Parathyroid adenoma (tissue), 2 donors: Measurements from ENCODE around the gene FRAS1.
"Not testable (repeated sequence)": the region's sequence is repeated elsewhere in the genome, so short reads cannot be mapped to it uniquely, and the experiment has no call there.

ENCODE experiments used
- H2AFZ ChIP-seq: fragments of 300-600 bp; sonication (generic); one replicate; pipeline ENCODE4 v1.7.0; 2017; ENCODE audit warnings: antibody characterized with exemption, mild to moderate bottlenecking
- H3K27ac ChIP-seq: fragments of 300-600 bp; sonication (generic); one replicate; pipeline ENCODE4 v1.7.0; 2017
- H3K27me3 ChIP-seq: fragments of 300-600 bp; sonication (generic); one replicate; pipeline ENCODE4 v1.7.0; 2017; ENCODE audit warnings: low read length; ENCODE audit not compliant: control insufficient read depth, insufficient read depth
- H3K36me3 ChIP-seq: fragments of 300-600 bp; sonication (generic); one replicate; pipeline ENCODE4 v1.7.0; 2017; ENCODE audit warnings: low read length; ENCODE audit not compliant: control insufficient read depth, insufficient read depth
- H3K4me1 ChIP-seq: fragments of 300-600 bp; sonication (generic); one replicate; pipeline ENCODE4 v1.7.0; 2017; ENCODE audit warnings: control low read depth
- H3K4me2 ChIP-seq: fragments of 300-600 bp; sonication (generic); one replicate; pipeline ENCODE4 v1.7.0; 2017; ENCODE audit warnings: low read length
- H3K4me3 ChIP-seq: fragments of 300-600 bp; sonication (generic); one replicate; pipeline ENCODE4 v1.7.0; 2017; ENCODE audit warnings: low read depth, low read length
- H3K79me2 ChIP-seq: fragments of 300-600 bp; sonication (generic); one replicate; pipeline ENCODE4 v1.7.0; 2017; ENCODE audit warnings: control low read depth
- H3K9ac ChIP-seq: fragments of 300-600 bp; sonication (generic); one replicate; pipeline ENCODE4 v1.7.0; 2017; ENCODE audit warnings: mild to moderate bottlenecking
- H3K9me3 ChIP-seq: fragments of 300-600 bp; sonication (generic); one replicate; pipeline ENCODE4 v1.7.0; 2017; ENCODE audit warnings: low read length; ENCODE audit not compliant: control insufficient read depth
- TF ChIP-seq, protein P1 (sequence below): fragments of 300-600 bp; sonication (generic); IDR thresholded peaks from one replicate; pipeline ENCODE4 v1.7.0; 2017; ENCODE audit warnings: antibody characterized with exemption, mild to moderate bottlenecking
- donor health status: primary hyperparathyroidism.

The FRAS1 gene

DNA sequence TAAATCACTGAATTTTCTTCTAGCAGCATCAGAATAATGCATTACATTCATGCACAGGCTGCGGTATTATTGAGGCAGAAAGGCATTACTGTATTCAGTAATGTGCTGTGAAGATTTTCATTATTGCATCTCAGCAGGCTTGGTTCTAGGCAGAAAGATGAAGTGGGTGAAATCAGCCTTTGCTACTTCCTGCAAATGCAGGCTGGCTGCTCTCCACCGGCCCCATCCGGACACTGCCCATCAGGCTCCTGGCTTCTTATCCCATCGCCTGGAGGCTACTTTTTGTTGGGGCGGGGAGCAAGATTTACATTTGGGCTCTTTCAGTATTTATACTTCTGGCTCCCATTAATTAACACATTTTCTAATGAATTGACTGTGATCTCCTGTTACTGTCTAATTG is 117.8 kb downstream of the FRAS1 start:
- Histone ChIP-seq H3K79me2 (no peaks in the 10 kb centered on the region), H3K9ac (no peak overlapping the region), H2AFZ (no peak overlapping the region), H3K4me2 (no peak overlapping the region), H3K4me1 (no peaks in the 10 kb centered on the region), H3K4me3 (no peak overlapping the region), H3K9me3 (no peaks in the 10 kb centered on the region), H3K27ac (no peak overlapping the region), H3K36me3 (no peaks in the 10 kb centered on the region), H3K27me3 (no peaks in the 10 kb centered on the region)
- TF ChIP-seq, protein P1, sequence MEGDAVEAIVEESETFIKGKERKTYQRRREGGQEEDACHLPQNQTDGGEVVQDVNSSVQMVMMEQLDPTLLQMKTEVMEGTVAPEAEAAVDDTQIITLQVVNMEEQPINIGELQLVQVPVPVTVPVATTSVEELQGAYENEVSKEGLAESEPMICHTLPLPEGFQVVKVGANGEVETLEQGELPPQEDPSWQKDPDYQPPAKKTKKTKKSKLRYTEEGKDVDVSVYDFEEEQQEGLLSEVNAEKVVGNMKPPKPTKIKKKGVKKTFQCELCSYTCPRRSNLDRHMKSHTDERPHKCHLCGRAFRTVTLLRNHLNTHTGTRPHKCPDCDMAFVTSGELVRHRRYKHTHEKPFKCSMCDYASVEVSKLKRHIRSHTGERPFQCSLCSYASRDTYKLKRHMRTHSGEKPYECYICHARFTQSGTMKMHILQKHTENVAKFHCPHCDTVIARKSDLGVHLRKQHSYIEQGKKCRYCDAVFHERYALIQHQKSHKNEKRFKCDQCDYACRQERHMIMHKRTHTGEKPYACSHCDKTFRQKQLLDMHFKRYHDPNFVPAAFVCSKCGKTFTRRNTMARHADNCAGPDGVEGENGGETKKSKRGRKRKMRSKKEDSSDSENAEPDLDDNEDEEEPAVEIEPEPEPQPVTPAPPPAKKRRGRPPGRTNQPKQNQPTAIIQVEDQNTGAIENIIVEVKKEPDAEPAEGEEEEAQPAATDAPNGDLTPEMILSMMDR: no peak

DNA sequence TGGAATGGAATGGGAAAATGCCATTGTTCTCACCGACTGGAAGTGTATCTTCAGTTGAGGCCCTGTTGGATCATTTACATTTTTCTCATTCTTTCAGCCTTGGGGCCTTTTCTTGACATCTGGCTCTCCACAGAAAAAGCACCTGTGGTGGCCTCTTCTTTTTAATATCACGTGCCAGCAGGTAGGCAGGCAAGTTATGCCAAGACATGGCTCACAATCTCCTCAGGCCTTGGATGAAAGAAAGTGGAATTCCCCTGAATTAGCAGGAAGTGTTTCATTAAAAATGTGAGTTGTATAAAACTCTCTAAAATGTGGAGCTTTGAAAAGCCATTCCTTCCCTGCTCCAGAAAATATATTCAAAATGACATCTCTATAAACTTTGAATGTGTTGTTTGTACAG is 122.1 kb downstream of the FRAS1 start:
- no peak overlapping the region for H3K27ac ChIP-seq
- H2AFZ ChIP-seq: no peak overlapping the region
- no peaks in the 10 kb centered on the region for H3K79me2 ChIP-seq
- H3K4me1 ChIP-seq: no peaks in the 10 kb centered on the region
- H3K4me3 ChIP-seq: no peak overlapping the region
- no peak overlapping the region for H3K9ac ChIP-seq
- no peaks in the 10 kb centered on the region for H3K9me3 ChIP-seq
- H3K27me3 ChIP-seq: no peaks in the 10 kb centered on the region
- no peaks in the 10 kb centered on the region for H3K36me3 ChIP-seq
- TF ChIP-seq, protein P1: no peak
- no peak overlapping the region for H3K4me2 ChIP-seq

DNA sequence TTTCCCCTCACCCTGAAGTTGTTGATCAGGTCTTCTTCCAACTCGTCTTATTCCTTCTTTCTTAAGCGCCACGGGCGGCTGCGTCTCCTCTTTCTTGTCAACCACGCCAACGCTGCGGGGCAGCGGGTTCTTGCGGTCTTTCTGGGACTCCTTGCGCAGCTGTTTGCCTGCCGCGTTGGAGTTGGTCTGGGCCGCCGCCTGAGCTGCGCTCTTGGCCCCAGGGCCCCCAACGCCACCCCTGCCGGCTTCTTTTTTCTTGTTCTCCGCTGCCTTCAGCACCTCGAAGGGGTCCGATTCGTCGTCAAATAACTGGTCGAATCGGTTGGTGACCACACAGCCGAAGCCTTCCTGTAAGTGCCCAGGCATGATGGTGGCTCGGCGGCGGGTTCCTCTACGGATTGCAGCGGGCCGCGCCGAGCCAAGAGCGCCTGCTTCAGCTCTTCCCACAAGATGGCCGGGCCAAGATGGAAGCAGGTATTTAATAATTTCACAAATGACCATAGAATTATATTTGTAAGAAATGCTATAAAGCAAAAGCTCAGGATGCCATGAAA is 124.6 kb downstream of the FRAS1 start:
- H3K4me1 ChIP-seq, H3K4me2 ChIP-seq, H3K9me3 ChIP-seq, H3K36me3 ChIP-seq, H2AFZ ChIP-seq, H3K4me3 ChIP-seq, H3K27ac ChIP-seq, H3K79me2 ChIP-seq, H3K9ac ChIP-seq, H3K27me3 ChIP-seq: not testable (repeated sequence)

DNA sequence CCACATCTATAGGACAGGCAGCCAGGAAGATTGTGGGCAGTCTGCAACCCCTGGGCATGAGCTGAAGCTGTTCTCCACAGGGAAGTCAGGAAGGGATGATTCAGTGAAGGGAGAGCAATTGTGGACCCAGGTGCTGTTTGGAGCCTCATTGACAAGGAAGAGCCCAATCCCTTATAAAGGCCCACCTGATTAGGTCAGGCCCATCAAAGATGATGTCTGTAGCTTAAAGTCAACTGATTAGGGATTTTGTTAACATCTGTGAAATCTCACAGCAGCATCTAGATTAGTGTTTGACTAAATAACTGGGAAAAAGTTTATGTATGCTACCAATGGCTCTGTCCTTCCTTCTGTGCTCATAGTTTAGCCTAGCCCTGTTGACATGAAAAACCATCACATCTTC is 127.5 kb downstream of the FRAS1 start:
- TF ChIP-seq, protein P1: no peak
- H3K4me3 ChIP-seq: no peak overlapping the region
- no peaks in the 10 kb centered on the region for H3K27me3 ChIP-seq
- no peak overlapping the region for H3K4me2 ChIP-seq
- no peak overlapping the region for H3K27ac ChIP-seq
- H2AFZ ChIP-seq: no peak overlapping the region
- H3K36me3 ChIP-seq: no peaks in the 10 kb centered on the region
- no peaks in the 10 kb centered on the region for H3K79me2 ChIP-seq
- no peak overlapping the region for H3K9ac ChIP-seq
- H3K4me1 ChIP-seq: no peaks in the 10 kb centered on the region
- no peaks in the 10 kb centered on the region for H3K9me3 ChIP-seq

DNA sequence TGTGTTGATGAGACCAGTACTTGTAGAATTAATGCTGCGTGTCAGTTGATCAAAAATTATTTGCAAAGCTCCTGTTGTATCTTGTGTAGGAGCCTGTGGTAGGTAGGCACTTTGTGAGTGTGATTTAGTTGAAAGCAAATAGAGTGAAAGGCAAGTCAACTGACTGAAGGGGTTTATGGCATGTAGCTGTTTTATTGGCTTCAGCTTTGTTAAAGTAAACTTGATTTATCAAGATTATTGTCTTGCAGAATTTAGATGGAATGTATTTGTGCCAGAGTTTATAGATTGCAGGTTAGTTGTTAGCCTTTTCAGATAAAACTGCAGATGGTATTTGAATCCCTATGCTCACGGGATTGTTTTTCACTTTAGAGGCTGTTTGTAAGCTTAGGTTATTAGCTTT is 128.0 kb downstream of the FRAS1 start:
- H3K27ac ChIP-seq: no peak overlapping the region
- no peak overlapping the region for H3K4me2 ChIP-seq
- no peaks in the 10 kb centered on the region for H3K27me3 ChIP-seq
- H3K9ac ChIP-seq: no peak overlapping the region
- H2AFZ ChIP-seq: no peak overlapping the region
- H3K9me3 ChIP-seq: no peaks in the 10 kb centered on the region
- no peak overlapping the region for H3K4me3 ChIP-seq
- H3K36me3 ChIP-seq: no peaks in the 10 kb centered on the region
- TF ChIP-seq, protein P1: no peak
- H3K79me2 ChIP-seq: no peaks in the 10 kb centered on the region
- no peaks in the 10 kb centered on the region for H3K4me1 ChIP-seq
